LNCaP clone FGC (cell line): ENCODE results near the gene SMG6.
"Not testable (repeated sequence)": the region's sequence is repeated elsewhere in the genome, so short reads cannot be mapped to it uniquely, and the experiment has no call there.

Experiments
- DNase-seq: peaks from one replicate; pipeline ENCODE4 v3.0.0-alpha.2; 2011; ENCODE audit warnings: low read depth
- H3K4me3 ChIP-seq: 2 replicates; pipeline ENCODE4 v1.5.1; 2011; ENCODE audit warnings: mild to moderate bottlenecking, low read depth, low read length, control low read depth
- TF ChIP-seq, protein P1 (sequence below): IDR thresholded peaks from 2 replicates; pipeline ENCODE4 v1.5.1; 2012; ENCODE audit warnings: mild to moderate bottlenecking; ENCODE audit not compliant: control insufficient read depth, insufficient read depth; ENCODE audit errors: extremely low read depth

The SMG6 gene

DNA sequence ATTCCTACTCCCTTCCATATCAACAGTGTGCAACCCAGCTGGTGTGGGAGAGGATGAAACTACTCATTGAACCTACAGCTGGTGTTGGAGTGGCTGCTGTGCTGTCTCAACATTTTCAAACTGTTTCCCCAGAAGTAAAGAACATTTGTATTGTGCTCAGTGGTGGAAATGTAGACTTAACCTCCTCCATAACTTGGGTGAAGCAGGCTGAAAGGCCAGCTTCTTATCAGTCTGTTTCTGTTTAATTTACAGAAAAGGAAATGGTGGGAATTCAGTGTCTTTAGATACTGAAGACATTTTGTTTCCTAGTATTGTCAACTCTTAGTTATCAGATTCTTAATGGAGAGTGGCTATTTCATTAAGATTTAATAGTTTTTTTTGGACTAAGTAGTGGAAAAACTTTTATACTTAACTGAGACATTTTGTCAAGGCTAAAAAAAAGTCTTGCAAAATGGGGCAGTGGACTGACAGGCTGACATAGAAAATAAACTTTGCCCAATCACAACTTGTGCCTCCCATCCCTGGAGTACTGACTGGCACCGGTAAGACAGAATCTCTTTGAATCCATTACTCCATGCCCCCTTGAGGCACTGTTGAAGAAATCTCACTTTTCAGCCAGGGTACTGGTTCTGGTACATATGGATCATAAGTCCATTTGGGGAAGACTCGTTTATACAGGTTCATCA lies 20.2 kb upstream of the SMG6 start:
- no peak for DNase-seq
- no peak overlapping the region for H3K4me3 ChIP-seq
- TF ChIP-seq, protein P1, sequence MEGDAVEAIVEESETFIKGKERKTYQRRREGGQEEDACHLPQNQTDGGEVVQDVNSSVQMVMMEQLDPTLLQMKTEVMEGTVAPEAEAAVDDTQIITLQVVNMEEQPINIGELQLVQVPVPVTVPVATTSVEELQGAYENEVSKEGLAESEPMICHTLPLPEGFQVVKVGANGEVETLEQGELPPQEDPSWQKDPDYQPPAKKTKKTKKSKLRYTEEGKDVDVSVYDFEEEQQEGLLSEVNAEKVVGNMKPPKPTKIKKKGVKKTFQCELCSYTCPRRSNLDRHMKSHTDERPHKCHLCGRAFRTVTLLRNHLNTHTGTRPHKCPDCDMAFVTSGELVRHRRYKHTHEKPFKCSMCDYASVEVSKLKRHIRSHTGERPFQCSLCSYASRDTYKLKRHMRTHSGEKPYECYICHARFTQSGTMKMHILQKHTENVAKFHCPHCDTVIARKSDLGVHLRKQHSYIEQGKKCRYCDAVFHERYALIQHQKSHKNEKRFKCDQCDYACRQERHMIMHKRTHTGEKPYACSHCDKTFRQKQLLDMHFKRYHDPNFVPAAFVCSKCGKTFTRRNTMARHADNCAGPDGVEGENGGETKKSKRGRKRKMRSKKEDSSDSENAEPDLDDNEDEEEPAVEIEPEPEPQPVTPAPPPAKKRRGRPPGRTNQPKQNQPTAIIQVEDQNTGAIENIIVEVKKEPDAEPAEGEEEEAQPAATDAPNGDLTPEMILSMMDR = no peak

- TF ChIP-seq, protein P1 = no peak
- no peak overlapping the region for H3K4me3 ChIP-seq
- DNase-seq = no peak
Observed at GRCh38 chr17:2321399-2321798, 17.8 kb upstream of the SMG6 start.

GRCh38 chr17:2319051-2319450 lies 15.5 kb upstream of the SMG6 start:
- TF ChIP-seq, protein P1 = no peak
- no peak overlapping the region for H3K4me3 ChIP-seq
- no peak for DNase-seq

DNA sequence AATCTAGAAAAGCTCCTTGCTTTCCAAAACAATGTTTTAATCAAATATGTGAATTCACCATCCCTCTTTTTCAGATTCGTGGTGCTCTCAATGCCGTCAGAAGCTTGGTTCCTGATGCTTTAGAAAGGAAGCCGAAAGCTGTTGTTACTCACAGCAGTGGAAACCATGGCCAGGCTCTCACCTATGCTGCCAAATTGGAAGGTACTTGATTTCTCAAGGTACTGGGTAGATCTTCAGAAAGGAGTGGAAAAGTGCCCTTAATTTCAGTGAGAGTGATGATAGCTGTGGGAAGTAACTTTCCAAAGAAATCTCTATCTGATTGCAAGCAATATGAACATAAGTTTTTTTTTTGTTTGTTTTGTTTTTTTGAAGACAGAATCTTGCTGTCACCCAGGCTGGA lies 14.2 kb upstream of the SMG6 start:
- DNase-seq = no peak
- TF ChIP-seq, protein P1 = no peak
- H3K4me3 ChIP-seq = no peak overlapping the region

DNA sequence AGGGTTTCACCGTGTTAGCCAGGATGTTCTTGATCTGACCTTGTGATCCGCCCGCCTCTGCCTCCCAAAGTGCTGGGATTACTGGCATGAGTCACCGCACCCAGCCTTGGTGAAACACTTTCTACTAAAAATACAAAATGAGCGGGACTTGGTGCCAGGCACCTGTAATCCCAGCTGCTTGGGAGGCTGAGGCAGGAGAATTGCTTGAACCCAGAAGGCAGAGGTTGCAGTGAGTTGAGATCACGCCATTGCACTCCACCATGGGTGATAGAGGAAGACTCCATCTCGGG lies 13.3 kb upstream of the SMG6 start:
- not testable (repeated sequence) for DNase-seq, H3K4me3 ChIP-seq

DNA sequence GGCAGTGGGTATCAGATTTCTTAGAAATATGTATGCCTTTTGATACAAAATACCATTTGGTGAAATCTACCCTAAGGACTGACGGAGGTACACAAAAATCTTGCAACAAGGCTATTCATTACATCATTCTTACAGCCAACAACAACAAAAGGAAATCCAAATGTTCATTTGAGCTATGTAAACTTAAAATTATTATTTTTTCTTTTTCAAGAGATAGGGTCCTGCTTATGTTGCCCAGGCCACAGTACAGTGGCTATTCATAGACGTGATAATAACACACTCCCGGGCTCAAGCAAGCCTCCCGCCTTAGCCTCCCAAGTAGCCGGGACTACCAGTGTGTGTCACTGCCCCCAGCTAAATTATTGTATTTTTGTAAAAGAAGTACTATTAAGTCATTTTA lies 9.2 kb upstream of the SMG6 start:
- no peak overlapping the region for H3K4me3 ChIP-seq
- TF ChIP-seq, protein P1 = no peak
- no peak for DNase-seq

DNA sequence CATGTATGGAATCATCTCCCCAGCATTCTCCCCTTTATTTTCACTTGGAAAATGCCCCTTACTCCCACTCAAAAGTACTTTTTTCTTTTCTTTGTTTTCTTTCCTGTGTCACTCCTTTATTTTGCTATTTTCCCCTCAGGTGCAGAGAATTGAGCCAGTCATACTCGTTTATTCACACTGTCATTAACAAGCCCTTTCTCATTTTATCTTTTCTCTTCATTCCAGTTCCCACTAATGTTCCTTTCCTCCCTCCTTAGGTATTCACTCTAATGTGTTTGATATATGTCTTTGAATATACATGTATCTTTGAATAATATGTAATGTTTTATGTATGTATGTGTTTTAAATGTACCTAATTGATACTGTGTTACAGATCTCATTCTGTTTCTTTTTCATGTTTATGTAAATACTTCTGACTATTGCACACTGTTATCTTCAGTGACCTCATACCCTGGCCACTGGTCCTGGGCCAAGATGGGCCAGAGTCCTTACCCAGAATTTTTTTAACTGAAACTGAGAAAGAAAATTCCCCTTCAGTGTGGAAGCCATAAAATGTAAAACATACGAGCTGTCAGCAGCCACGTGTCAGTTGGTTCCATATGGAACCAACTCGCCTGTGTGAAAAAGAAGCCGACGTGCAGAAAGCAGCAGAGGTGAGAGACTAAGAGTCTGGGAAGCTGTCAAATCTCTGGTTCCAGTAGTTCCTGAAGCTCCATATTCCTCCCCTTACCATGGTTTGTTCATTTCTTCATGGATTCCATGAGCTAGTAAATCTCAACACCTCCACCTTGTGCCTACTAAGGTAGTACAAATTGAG lies 6.0 kb upstream of the SMG6 start:
- no peak for DNase-seq

More for the DNA sequence above, 6.0 kb upstream of the SMG6 start:
- no peak overlapping the region for H3K4me3 ChIP-seq
- TF ChIP-seq, protein P1 = no peak
